Subcutaneous adipose tissue (tissue), 4 donors: ENCODE data around the gene PDCL3. TPM values are rescaled to one million over a fixed set of nuclear protein-coding genes. Genes with fewer than 3 reads are reported as not detected.

Experiments
- CTCF ChIP-seq: fragments of 450-650 bp; IDR thresholded peaks from one replicate; pipeline ENCODE4 v1.5.1; 2016; ENCODE audit warnings: low read depth, mild to moderate bottlenecking, control low read depth, antibody characterized with exemption, moderate library complexity
- total RNA-seq, 4 donors: library from RNA; depleted of rRNA; stranded (reverse); fragments of >200 nt; gene quantifications; one replicate each; pipeline ENCODE4 v1.1.0, GENCODE V29; 2016

PDCL3 gene
- total RNA-seq, 4 donors from 2014 or later, result 9.2 to 17.6 (median 12.3) TPM

- TF ChIP-seq CTCF, result no peak
Measured at GRCh38 chr2:100526868-100527267, 35.9 kb upstream of the PDCL3 start.

- TF ChIP-seq CTCF, result no peak
Measured at GRCh38 chr2:100527440-100528015, 35.3 kb upstream of the PDCL3 start.

GRCh38 chr2:100529176-100529575 is 33.6 kb upstream of the PDCL3 start:
- TF ChIP-seq CTCF, result no peak

- no peak for TF ChIP-seq CTCF
Measured at GRCh38 chr2:100529900-100530299, 32.9 kb upstream of the PDCL3 start.

- TF ChIP-seq CTCF, result no peak
Measured at GRCh38 chr2:100535855-100536254, 26.9 kb upstream of the PDCL3 start.

- TF ChIP-seq CTCF, result no peak
Measured at GRCh38 chr2:100537918-100538317, 24.9 kb upstream of the PDCL3 start.

- no peak for TF ChIP-seq CTCF
Measured at GRCh38 chr2:100539221-100539620, 23.6 kb upstream of the PDCL3 start.
